Calu3 (cell line): ENCODE data around the gene RIOK2. TPM values are rescaled to one million over a fixed set of nuclear protein-coding genes. Genes with fewer than 3 reads are reported as not detected.

Experiments used
- BruUV-seq: library from RNA; stranded (reverse); fragments of 400-500 nt; replicated peaks from 2 replicates; lab custom pipeline; 2021; lab: Mats Ljungman, UMichigan
- CTCF ChIA-PET: fragments of 300-600 bp; sonication (Branson Sonifier 250); formaldehyde crosslinking; loops from one replicate; lab custom pipeline; 2022; ENCODE audit warnings: antibody characterized with exemption; lab: Charles Lee
- DNase-seq: peaks from one replicate; pipeline ENCODE4 v3.0.0; 2022
- H3K27ac Mint-ChIP-seq: one replicate; pipeline ENCODE4 v1.8.0; 2022; ENCODE audit warnings: mixed read lengths; ENCODE audit not compliant: unreplicated experiment
- H3K27me3 Mint-ChIP-seq: one replicate; pipeline ENCODE4 v1.8.0; 2022; ENCODE audit warnings: mixed read lengths; ENCODE audit not compliant: unreplicated experiment
- H3K36me3 Mint-ChIP-seq: one replicate; pipeline ENCODE4 v1.8.0; 2022; ENCODE audit warnings: mild to moderate bottlenecking, moderate library complexity, mixed read lengths; ENCODE audit not compliant: insufficient read depth, unreplicated experiment
- H3K4me1 Mint-ChIP-seq: one replicate; pipeline ENCODE4 v1.8.0; 2022; ENCODE audit warnings: mild to moderate bottlenecking, low read depth, mixed read lengths; ENCODE audit not compliant: unreplicated experiment
- H3K4me3 Mint-ChIP-seq: one replicate; pipeline ENCODE4 v1.8.0; 2022; ENCODE audit warnings: mild to moderate bottlenecking, low read depth, moderate library complexity, mixed read lengths; ENCODE audit not compliant: unreplicated experiment
- H3K9me3 Mint-ChIP-seq: one replicate; pipeline ENCODE4 v1.8.0; 2022; ENCODE audit warnings: low read depth, mixed read lengths; ENCODE audit not compliant: unreplicated experiment
- intact Hi-C: fragments of 100-400 bp; cut with micrococcal nuclease; formaldehyde crosslinking; loops from one replicate; pipeline ENCODE4 v1.10.0; 2022; ENCODE audit not compliant: unreplicated experiment
- total RNA-seq: library from RNA; stranded (reverse); gene quantifications from 2 replicates; pipeline ENCODE4 v1.2.3, GENCODE V29; 2022
- TF ChIP-seq, protein P1 (sequence below): fragments of 200-600 bp; IDR thresholded peaks from one replicate; pipeline ENCODE4 v1.8.0; 2022; ENCODE audit warnings: antibody characterized with exemption; ENCODE audit not compliant: unreplicated experiment

The RIOK2 gene
- total RNA-seq, 1 experiment from 2014 or later: 28.6 TPM

DNA sequence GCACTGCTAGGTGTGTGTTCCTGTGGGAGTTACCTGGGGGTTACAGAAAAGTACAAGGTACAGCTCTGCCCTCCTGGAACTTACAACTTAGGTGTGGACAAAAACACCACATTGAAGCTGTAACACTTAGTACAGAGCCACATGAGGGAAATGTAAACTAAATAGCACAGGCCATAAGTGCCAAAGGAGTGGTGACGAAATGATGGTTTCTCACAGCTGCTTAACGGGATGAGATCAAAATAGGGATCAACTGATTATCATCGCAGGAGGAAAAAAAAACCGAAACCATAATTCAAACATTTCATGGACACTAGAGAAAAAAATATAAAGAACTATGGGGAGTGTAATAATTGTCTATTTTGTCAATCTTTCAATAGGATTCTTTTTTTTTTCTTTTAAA, 46.6 kb downstream of the RIOK2 start:
- no peaks in the 10 kb centered on the region for H3K36me3 Mint-ChIP-seq
- no peaks in the 10 kb centered on the region for H3K4me1 Mint-ChIP-seq
- BruUV-seq: no TSS peak
- CTCF ChIA-PET: no interaction called here
- no peak for DNase-seq
- TF ChIP-seq, protein P1, sequence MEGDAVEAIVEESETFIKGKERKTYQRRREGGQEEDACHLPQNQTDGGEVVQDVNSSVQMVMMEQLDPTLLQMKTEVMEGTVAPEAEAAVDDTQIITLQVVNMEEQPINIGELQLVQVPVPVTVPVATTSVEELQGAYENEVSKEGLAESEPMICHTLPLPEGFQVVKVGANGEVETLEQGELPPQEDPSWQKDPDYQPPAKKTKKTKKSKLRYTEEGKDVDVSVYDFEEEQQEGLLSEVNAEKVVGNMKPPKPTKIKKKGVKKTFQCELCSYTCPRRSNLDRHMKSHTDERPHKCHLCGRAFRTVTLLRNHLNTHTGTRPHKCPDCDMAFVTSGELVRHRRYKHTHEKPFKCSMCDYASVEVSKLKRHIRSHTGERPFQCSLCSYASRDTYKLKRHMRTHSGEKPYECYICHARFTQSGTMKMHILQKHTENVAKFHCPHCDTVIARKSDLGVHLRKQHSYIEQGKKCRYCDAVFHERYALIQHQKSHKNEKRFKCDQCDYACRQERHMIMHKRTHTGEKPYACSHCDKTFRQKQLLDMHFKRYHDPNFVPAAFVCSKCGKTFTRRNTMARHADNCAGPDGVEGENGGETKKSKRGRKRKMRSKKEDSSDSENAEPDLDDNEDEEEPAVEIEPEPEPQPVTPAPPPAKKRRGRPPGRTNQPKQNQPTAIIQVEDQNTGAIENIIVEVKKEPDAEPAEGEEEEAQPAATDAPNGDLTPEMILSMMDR: no peak
- peaks cover 15% of the 10 kb centered on the region for H3K27me3 Mint-ChIP-seq
- no peak overlapping the region for H3K27ac Mint-ChIP-seq
- no peaks in the 10 kb centered on the region for H3K9me3 Mint-ChIP-seq
- intact Hi-C loops: no loop called here
- H3K4me3 Mint-ChIP-seq: no peak overlapping the region

DNA sequence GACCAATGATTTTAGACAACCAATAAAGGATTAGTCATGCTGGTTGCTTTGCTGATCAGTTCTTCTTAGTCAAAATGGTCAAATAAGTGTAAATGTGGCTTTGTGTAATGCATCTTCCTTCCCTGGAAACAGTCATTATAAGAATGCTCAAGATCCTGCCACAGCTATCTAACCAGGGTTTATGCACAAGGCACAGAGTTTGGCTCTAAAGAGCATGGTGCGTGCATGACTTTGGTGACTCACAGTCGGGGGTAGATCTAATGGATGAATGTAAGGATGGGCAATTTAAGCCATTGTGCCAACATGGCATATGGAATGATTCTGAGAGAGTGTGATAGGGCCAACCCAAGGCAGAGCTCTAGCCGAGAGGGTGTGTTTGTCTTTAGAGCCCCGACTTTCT, 47.2 kb downstream of the RIOK2 start:
- intact Hi-C loops: no loop called here
- Mint-ChIP-seq H3K27ac (no peak overlapping the region), H3K36me3 (no peaks in the 10 kb centered on the region), H3K4me3 (no peak overlapping the region), H3K4me1 (no peaks in the 10 kb centered on the region), H3K9me3 (no peaks in the 10 kb centered on the region), H3K27me3 (peaks cover 19% of the 10 kb centered on the region)
- BruUV-seq: no TSS peak
- TF ChIP-seq, protein P1: no peak
- CTCF ChIA-PET: no interaction called here
- DNase-seq: no peak

DNA sequence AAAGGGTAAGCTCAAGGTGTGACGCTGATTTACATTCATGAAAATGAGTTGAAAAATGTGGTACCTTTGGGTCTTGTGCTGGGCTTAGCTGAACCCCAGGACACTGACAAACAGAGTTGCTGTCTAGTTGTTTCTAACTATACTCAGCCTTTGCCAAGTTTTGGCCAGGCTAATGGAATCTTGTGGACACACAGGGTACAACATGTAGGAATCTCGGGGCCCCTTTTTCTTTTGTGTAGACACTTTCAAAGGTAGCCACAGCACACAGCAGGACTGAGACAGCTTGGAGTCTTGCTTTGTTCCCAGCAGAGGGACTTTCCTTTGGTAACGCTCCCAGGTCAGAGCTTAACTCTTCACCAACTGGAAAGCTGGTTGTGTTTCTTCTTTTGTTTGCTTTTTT, 48.4 kb downstream of the RIOK2 start:
- H3K4me1 Mint-ChIP-seq: no peaks in the 10 kb centered on the region
- peaks cover 17% of the 10 kb centered on the region for H3K27me3 Mint-ChIP-seq
- CTCF ChIA-PET: no interaction called here
- intact Hi-C loops: no loop called here
- DNase-seq: no peak
- H3K9me3 Mint-ChIP-seq: no peaks in the 10 kb centered on the region
- H3K36me3 Mint-ChIP-seq: no peaks in the 10 kb centered on the region
- H3K27ac Mint-ChIP-seq: no peak overlapping the region
- TF ChIP-seq, protein P1: no peak
- BruUV-seq: no TSS peak
- H3K4me3 Mint-ChIP-seq: no peak overlapping the region

DNA sequence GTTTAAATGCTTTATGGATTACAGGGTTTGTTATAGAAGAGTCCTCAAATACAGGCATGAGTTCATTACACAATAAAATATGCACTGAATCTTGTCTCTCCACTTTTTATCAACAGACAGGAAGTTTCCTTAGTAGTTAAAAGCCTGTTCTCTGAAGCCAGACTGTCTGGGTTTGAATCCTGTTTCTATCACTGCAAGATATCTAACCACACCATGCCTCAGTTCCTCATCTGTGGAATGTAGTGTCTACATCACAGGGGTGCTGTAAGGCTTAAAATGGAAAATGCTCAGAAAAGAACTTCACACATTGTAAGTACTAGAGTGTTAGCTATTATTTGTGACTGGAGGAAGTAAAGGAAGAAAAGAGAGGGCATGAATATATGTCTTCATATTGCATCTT, 49.9 kb downstream of the RIOK2 start:
- BruUV-seq: no TSS peak
- peaks cover 32% of the 10 kb centered on the region for H3K27me3 Mint-ChIP-seq
- no peak overlapping the region for H3K27ac Mint-ChIP-seq
- DNase-seq: no peak
- H3K4me3 Mint-ChIP-seq: no peak overlapping the region
- no peaks in the 10 kb centered on the region for H3K36me3 Mint-ChIP-seq
- TF ChIP-seq, protein P1: no peak
- H3K4me1 Mint-ChIP-seq: no peaks in the 10 kb centered on the region
- CTCF ChIA-PET: interaction anchor here (0.6 kb wide), 1 partner anchor 129 kb away, joined by 9 read pairs; no protein-coding TSS in a partner anchor
- intact Hi-C loops: no loop called here
- no peaks in the 10 kb centered on the region for H3K9me3 Mint-ChIP-seq
